IMR-90 (cell line): ENCODE data around the gene ELMOD3. TPM values are rescaled to one million over a fixed set of nuclear protein-coding genes. Genes with fewer than 3 reads are reported as not detected.

Experiments used
- ATAC-seq: fragments of 200-7000 bp; cut with Tn5 transposase; 2 replicates; pipeline ENCODE4 v1.9.1; 2020; ENCODE audit warnings: low read depth, mild to moderate bottlenecking, moderate library complexity
- BruUV-seq: library from RNA; stranded (reverse); fragments of 400-500 nt; replicated peaks from 2 replicates; lab custom pipeline; 2021; lab: Mats Ljungman, UMichigan
- CTCF ChIA-PET: fragments of 300-600 bp; formaldehyde crosslinking; extraction: SDS; loops from one replicate; lab custom pipeline; 2021; ENCODE audit warnings: antibody characterized with exemption; lab: Yijun Ruan, JAX
- POLR2A ChIA-PET: fragments of 300-600 bp; sonication (Branson Sonifier 250); formaldehyde crosslinking; loops from one replicate; lab custom pipeline; 2022; ENCODE audit warnings: antibody characterized with exemption; ENCODE audit not compliant: unreplicated experiment; lab: Charles Lee
- DNase-seq: peaks from one replicate; pipeline ENCODE4 v3.0.0; 2013
- H2AFZ ChIP-seq: replicated peaks from 2 replicates; pipeline ENCODE3; 2013; ENCODE audit warnings: low read length, mild to moderate bottlenecking; ENCODE audit not compliant: poor library complexity
- H2AK5ac ChIP-seq: 2 replicates; pipeline ENCODE4 v1.6.1; 2013; ENCODE audit warnings: low read depth, low read length, inconsistent platforms
- H2AK9ac ChIP-seq: replicated peaks from 2 replicates; pipeline ENCODE3; 2013; ENCODE audit warnings: mild to moderate bottlenecking, low read depth, low read length, moderate library complexity; ENCODE audit not compliant: poor library complexity
- H2BK120ac ChIP-seq: 2 replicates; pipeline ENCODE4 v1.6.1; 2013; ENCODE audit warnings: low read depth, low read length, inconsistent platforms
- H2BK15ac ChIP-seq: 3 replicates; pipeline ENCODE4 v1.6.1; 2013; ENCODE audit warnings: low read depth, low read length, inconsistent platforms
- H2BK20ac ChIP-seq: 2 replicates; pipeline ENCODE4 v1.6.1; 2013; ENCODE audit warnings: low read depth, mild to moderate bottlenecking, inconsistent platforms, low read length, moderate library complexity
- H2BK5ac ChIP-seq: 2 replicates; pipeline ENCODE4 v1.6.1; 2013; ENCODE audit warnings: mild to moderate bottlenecking, low read depth, low read length, inconsistent platforms; ENCODE audit not compliant: poor library complexity, severe bottlenecking
- H3K14ac ChIP-seq: replicated peaks from 2 replicates; pipeline ENCODE4 v1.6.1; 2013; ENCODE audit warnings: low read depth, low read length, inconsistent platforms
- H3K18ac ChIP-seq: 2 replicates; pipeline ENCODE4 v1.6.1; 2013; ENCODE audit warnings: low read depth, low read length, control low read depth
- H3K23ac ChIP-seq: 2 replicates; pipeline ENCODE4 v1.6.1; 2013; ENCODE audit warnings: low read depth, low read length, inconsistent platforms
- H3K27ac ChIP-seq: 2 replicates; pipeline ENCODE4 v1.5.1; 2013; ENCODE audit warnings: mild to moderate bottlenecking, control low read depth, low read length; ENCODE audit not compliant: insufficient read depth
- H3K27me3 ChIP-seq: 2 replicates; pipeline ENCODE4 v1.6.1; 2013; ENCODE audit warnings: low read length; ENCODE audit not compliant: control insufficient read depth, insufficient read depth
- H3K36me3 ChIP-seq: 2 replicates; pipeline ENCODE4 v1.6.1; 2013; ENCODE audit warnings: low read length, mixed read lengths; ENCODE audit not compliant: control insufficient read depth, insufficient read depth
- H3K4ac ChIP-seq: 2 replicates; pipeline ENCODE4 v1.6.1; 2013; ENCODE audit warnings: low read depth, low read length, inconsistent platforms
- H3K4me1 ChIP-seq: 2 replicates; pipeline ENCODE4 v1.6.1; 2013; ENCODE audit warnings: low read length, mixed read lengths; ENCODE audit not compliant: control insufficient read depth, insufficient read depth
- H3K4me2 ChIP-seq: 2 replicates; pipeline ENCODE4 v1.6.1; 2013; ENCODE audit warnings: low read depth, mild to moderate bottlenecking, control low read depth, low read length, moderate library complexity
- H3K4me3 ChIP-seq: 2 replicates; pipeline ENCODE4 v1.5.1; 2013; ENCODE audit warnings: low read depth, mild to moderate bottlenecking, control low read depth, low read length, moderate library complexity; ENCODE audit not compliant: insufficient read depth
- H3K56ac ChIP-seq: 2 replicates; pipeline ENCODE4 v1.6.1; 2013; ENCODE audit warnings: low read length, inconsistent platforms; ENCODE audit not compliant: insufficient read depth; ENCODE audit errors: extremely low read depth
- H3K79me1 ChIP-seq, 2 experiments: 2 replicates each; pipeline ENCODE4 v1.6.1; 2013; ENCODE audit warnings: low read length in 2 of 2, inconsistent platforms in 1 of 2, low read depth in 1 of 2
- H3K9ac ChIP-seq: 2 replicates; pipeline ENCODE4 v1.6.1; 2013; ENCODE audit warnings: low read depth, low read length, control low read depth
- H3K9me1 ChIP-seq: 2 replicates; pipeline ENCODE4 v1.6.1; 2013; ENCODE audit warnings: low read length, inconsistent platforms; ENCODE audit not compliant: insufficient read depth
- H3K9me3 ChIP-seq: 2 replicates; pipeline ENCODE4 v1.6.1; 2013; ENCODE audit warnings: low read length; ENCODE audit not compliant: control insufficient read depth, insufficient read depth
- H4K20me1 ChIP-seq: 2 replicates; pipeline ENCODE4 v1.6.1; 2013; ENCODE audit warnings: low read length, inconsistent platforms; ENCODE audit not compliant: insufficient read depth
- H4K5ac ChIP-seq: 2 replicates; pipeline ENCODE4 v1.6.1; 2013; ENCODE audit warnings: mild to moderate bottlenecking, low read depth, low read length, control low read depth
- H4K8ac ChIP-seq, 2 experiments: 2 replicates each; pipeline ENCODE4 v1.6.1; 2013; ENCODE audit warnings: low read depth in 2 of 2, low read length in 2 of 2, control low read depth in 1 of 2, inconsistent platforms in 1 of 2
- H4K91ac ChIP-seq: 2 replicates; pipeline ENCODE4 v1.6.1; 2013; ENCODE audit warnings: low read depth, low read length, inconsistent platforms; ENCODE audit not compliant: insufficient read depth
- BHLHE40 ChIP-seq: fragments of 150-350 bp; IDR thresholded peaks from 2 replicates; pipeline ENCODE4 v1.6.1; 2016; ENCODE audit warnings: mild to moderate bottlenecking, low read depth, low read length
- CEBPB ChIP-seq: IDR thresholded peaks from 2 replicates; pipeline ENCODE4 v1.6.1; 2012; ENCODE audit warnings: low read depth, low read length, improper control_type of control experiment
- CHD1 ChIP-seq: IDR thresholded peaks from 2 replicates; pipeline ENCODE4 v1.6.1; 2012; ENCODE audit warnings: low read depth, low read length, improper control_type of control experiment
- CTCF ChIP-seq: conservative IDR thresholded peaks from 2 replicates; pipeline ENCODE4 v1.5.1; 2012; ENCODE audit warnings: mild to moderate bottlenecking, low read depth, low read length, improper control_type of control experiment
- MAFK ChIP-seq: IDR thresholded peaks from 2 replicates; pipeline ENCODE4 v1.6.1; 2012; ENCODE audit warnings: low read depth, low read length, improper control_type of control experiment
- RAD21 ChIP-seq: IDR thresholded peaks from 2 replicates; pipeline ENCODE4 v1.6.1; 2012; ENCODE audit warnings: low read length, improper control_type of control experiment
- RCOR1 ChIP-seq: IDR thresholded peaks from 2 replicates; pipeline ENCODE4 v1.6.1; 2012; ENCODE audit warnings: mild to moderate bottlenecking, low read length, improper control_type of control experiment; ENCODE audit not compliant: insufficient replicate concordance
- RFX5 ChIP-seq: IDR thresholded peaks from 2 replicates; pipeline ENCODE4 v1.8.0; 2012; ENCODE audit warnings: low read depth, mild to moderate bottlenecking, low read length, moderate library complexity
- dilution Hi-C: fragments of 300-500 bp; cut with HindIII; formaldehyde crosslinking; loops from one replicate; pipeline ENCODE4 v1.14.3; 2018; ENCODE audit warnings: low sequenced_read_pairs; ENCODE audit not compliant: unreplicated experiment
- in situ Hi-C: fragments of 300-500 bp; cut with MboI; formaldehyde crosslinking; loops from 3 replicates; pipeline ENCODE4 v1.14.3; 2019; ENCODE audit warnings: low sequenced_read_pairs, inconsistent platforms, mixed read lengths
- intact Hi-C: fragments of 100-400 bp; cut with micrococcal nuclease; formaldehyde crosslinking; loops from 2 replicates; pipeline ENCODE4 v1.10.0; 2022
- polyA plus RNA-seq, 3 experiments: library from polyadenylated mRNA; depleted of rRNA; stranded (reverse); fragments of >200 nt; gene quantifications; 2 replicates each; pipeline ENCODE4 v1.2.3, GENCODE V29; 2012; ENCODE audit warnings: low replicate concordance in 1 of 3
- total RNA-seq: library from RNA; depleted of rRNA; stranded (reverse); fragments of >200 nt; gene quantifications from 2 replicates; pipeline ENCODE4 v1.2.3, GENCODE V29; 2012

ELMOD3 gene
- total and polyA plus RNA-seq, 2 of the 4 experiments (the other 2 are of a cell fraction), result 13.1 to 20.7 TPM

DNA sequence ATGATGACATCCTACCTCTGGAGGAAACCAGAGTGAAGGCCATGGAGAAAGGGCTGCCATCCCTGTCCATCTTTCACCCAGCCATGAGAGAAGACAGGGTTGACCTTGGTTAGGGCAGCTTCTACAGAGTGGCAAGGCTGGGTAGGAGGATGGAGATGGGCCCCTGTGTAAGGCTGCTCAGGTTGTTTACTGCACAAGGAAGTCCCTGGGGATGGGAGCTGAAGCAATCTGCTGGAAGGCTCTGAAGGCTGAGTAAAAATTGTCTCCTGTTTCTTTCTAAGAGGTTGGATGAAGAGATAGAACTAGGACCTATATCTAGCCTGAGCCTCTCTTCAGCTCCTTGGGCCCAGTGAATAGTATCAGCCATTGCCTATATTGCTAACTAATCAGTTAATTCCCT is 14.4 kb downstream of the ELMOD3 start:
- Histone ChIP-seq H3K23ac (no peak overlapping the region), H2AK5ac (no peak overlapping the region)
- CTCF ChIA-PET, result no interaction called here

More for the DNA sequence above, 14.4 kb downstream of the ELMOD3 start:
- peaks cover 3% of the 10 kb centered on the region; the same call in 1 of the 2 replicates for H3K4me1 ChIP-seq
- POLR2A ChIA-PET, result no interaction called here
- H4K91ac ChIP-seq, result no peak overlapping the region
- H2AFZ ChIP-seq, result no peak overlapping the region
- BruUV-seq, result no TSS peak
- no peak overlapping the region for H3K4me3 ChIP-seq
- dilution Hi-C loops (no loop called here), intact Hi-C loops (no loop called here), in situ Hi-C loops (no loop called here)
- H2BK120ac ChIP-seq, result no peak overlapping the region
- peaks cover 9% of the 10 kb centered on the region for H3K36me3 ChIP-seq
- no peaks in the 10 kb centered on the region for H3K79me1 ChIP-seq
- peaks cover 11% of the 10 kb centered on the region for H3K9me1 ChIP-seq
- H3K9ac ChIP-seq, result no peak overlapping the region
- no peak for TF ChIP-seq MAFK
- TF ChIP-seq RCOR1, result no peak
- TF ChIP-seq RAD21, result no peak
- TF ChIP-seq CEBPB, result no peak
- TF ChIP-seq CTCF, result no peak
- TF ChIP-seq RFX5, result no peak
- TF ChIP-seq BHLHE40, result no peak
- no peak for TF ChIP-seq CHD1
- no peak overlapping the region for H3K27ac ChIP-seq
- H3K4me2 ChIP-seq, result no peak overlapping the region
- DNase-seq, result no peak
- H2BK15ac ChIP-seq, result no peak overlapping the region
- no peak overlapping the region for H3K14ac ChIP-seq
- no peak overlapping the region for H4K5ac ChIP-seq
- no peaks in the 10 kb centered on the region for H3K9me3 ChIP-seq
- no peak overlapping the region for H4K8ac ChIP-seq
- H2AK9ac ChIP-seq, result no peak overlapping the region
- no peak overlapping the region for H3K18ac ChIP-seq
- H3K27me3 ChIP-seq, result no peaks in the 10 kb centered on the region
- no peak overlapping the region for H3K56ac ChIP-seq
- H2BK20ac ChIP-seq, result no peak overlapping the region
- no peaks in the 10 kb centered on the region for H4K20me1 ChIP-seq
- ATAC-seq, result no peak; the same call in 1 of the 2 replicates
- H2BK5ac ChIP-seq, result no peak overlapping the region
- H3K4ac ChIP-seq, result no peak overlapping the region
